ENCODE data around the gene AMT.

- TF ChIP-seq CTCF (IDR thresholded peaks at IDR 0.05; ENCODE audit: borderline replicate concordance, extremely low read depth, low read length, poor library complexity, severe bottlenecking) (no peak), EZH2 (IDR thresholded peaks at IDR 0.05; ENCODE audit: borderline replicate concordance, low read depth, low read length, severe bottlenecking) (no peak)
Observed at GRCh38 chr3:49401766-49402165, 20.5 kb downstream of the AMT start.
